ENCODE measurements around the gene BTNL3.

The BTNL3 gene

DNA sequence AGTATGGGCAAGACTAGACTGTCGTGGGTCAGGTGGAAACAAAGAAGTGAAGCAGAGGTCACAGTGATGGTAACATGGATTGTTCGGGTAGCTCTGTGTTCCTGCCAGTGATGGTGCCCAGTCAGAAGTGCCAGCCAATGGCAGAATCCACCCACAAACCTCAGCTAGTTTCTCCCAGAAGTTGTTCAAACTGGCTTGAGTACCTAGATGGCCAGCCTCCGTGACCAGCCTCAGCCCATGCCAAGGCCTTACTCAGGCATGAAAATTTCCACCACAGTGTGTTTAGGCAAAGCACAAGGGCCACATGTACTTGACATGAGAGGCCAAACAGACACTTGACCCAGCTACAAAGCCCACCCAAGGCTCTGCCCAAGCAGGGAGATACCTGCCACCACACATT lies 32.0 kb downstream of the BTNL3 start:
- no peak for DNase-seq (ENCODE audit: low read depth in 3 of 3, low spot score in 1 of 3)

DNA sequence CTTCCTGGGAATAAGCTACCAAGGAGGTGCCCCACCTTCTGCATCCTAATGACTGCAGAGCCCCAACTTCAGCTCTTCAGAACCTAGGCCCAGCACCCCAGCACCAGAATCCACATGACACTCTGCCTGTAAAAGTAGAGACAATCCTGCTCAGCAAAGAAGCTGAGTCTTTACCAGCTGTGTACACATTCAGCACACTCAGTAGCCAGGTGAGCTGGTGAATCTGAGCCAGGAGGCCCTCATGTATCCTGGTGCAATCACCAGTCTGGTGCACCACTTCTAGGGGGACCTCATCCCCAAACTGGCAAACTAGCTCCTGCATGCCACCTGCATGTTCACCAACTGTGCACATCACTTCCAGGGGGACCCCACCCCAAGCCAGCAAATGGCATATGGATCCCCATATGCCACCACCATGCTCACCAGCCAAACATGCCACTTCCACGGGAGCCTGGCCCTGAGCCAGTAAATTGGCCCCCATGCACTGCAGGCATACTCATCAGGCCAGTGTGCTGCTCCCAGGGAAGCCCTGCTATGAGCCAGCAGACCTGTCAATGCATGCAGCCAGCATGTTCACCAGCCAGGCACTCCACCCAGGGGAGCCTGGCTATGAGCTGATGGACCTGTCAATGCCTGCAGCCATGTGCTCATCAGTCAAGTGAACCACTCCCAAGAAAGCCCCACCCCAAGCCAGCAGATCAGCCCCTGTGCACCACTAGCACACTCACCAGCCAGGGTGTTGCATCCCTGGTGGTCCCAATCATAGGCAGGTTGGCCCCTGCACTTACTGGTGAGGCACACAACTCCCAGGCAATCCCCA lies 35.8 kb downstream of the BTNL3 start:
- DNase-seq (ENCODE audit: low read depth in 3 of 3, low spot score in 1 of 3) = no peak

DNA sequence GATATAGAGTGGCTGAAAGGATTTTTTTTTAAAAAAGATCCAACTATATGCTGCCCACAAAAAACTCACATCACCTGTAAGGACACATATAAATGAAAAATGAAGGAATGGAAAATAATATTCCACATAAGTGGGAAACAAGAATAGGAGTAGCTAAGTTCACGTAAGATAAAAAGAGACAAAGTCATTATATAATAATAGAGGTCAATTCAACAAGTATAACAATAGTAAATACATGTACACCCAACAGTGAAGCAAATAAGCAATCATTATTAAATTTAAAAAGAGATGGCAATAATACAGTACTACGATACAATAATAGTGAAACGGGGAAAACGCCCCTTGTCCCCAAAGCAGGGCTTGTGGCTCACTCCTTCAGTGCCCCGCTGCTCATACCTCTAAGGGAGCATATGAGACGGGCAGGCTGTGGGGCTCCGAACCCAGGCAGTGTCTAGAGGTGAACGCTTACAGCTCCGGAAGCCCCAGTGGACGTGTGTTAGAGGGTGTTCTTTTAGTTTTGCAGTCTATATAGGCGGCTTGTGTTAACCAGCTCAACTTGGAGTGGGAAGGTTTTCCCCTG lies 38.9 kb downstream of the BTNL3 start:
- no peak for DNase-seq (ENCODE audit: low read depth in 3 of 3, low spot score in 1 of 3)

DNA sequence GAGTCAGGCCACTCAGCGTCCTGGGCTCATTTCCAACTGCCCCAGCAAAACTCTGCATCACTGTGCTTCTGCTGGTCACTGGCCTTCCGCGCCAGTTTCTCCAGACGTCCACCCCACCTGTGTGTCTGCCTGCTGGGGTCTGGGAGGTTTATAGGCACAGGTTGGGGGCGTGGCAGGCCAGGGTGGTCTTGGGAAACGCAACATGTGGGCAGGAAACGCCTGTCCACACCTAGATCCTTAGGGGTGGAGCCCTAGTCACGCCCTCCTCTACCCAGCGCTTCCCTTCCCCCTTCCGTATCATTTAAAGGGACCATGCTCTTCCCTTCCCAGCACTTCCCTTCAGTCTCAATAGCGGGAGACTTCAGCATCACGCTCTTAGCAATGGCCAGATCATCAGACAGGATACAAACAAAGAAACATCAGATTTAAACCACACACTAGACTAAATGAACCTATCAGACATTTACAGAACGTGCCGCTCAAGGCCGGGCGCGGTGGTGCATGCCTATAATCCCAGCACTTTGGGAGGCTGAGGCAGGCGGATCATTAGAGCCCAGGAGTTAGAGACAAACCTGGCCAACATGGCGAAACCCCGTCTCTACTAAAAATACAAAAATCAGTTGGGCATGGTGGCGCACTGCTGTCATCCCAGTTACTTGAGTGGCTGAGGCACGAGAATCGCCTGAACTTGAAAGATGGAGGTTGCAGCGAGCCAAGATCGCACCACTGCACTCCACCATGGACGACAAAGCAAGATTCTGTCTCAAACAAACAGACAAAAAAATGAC lies 39.6 kb downstream of the BTNL3 start:
- DNase-seq (ENCODE audit: low read depth in 3 of 3, low spot score in 1 of 3) = no peak

DNA sequence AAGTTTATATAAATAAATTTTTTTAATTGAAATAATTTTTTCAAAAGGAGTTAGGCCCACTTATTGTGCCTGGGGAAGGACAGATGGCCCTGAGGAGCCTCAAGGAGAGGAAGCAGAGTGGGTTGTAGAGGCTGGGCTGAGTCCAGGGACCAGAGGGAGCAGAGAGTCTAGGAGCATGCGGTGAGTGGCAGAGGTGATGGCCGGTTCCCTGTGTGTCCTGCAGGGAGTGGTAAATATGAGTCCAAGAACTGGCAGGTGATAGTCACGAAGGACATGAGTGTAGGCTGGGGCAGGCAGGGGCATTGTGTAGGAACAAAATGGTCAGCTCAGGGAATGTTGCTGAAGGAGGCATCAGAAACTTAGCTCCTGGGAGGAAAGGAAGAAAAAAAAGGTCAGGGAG lies 43.1 kb downstream of the BTNL3 start:
- DNase-seq (ENCODE audit: low read depth in 3 of 3, low spot score in 1 of 3) = no peak

DNA sequence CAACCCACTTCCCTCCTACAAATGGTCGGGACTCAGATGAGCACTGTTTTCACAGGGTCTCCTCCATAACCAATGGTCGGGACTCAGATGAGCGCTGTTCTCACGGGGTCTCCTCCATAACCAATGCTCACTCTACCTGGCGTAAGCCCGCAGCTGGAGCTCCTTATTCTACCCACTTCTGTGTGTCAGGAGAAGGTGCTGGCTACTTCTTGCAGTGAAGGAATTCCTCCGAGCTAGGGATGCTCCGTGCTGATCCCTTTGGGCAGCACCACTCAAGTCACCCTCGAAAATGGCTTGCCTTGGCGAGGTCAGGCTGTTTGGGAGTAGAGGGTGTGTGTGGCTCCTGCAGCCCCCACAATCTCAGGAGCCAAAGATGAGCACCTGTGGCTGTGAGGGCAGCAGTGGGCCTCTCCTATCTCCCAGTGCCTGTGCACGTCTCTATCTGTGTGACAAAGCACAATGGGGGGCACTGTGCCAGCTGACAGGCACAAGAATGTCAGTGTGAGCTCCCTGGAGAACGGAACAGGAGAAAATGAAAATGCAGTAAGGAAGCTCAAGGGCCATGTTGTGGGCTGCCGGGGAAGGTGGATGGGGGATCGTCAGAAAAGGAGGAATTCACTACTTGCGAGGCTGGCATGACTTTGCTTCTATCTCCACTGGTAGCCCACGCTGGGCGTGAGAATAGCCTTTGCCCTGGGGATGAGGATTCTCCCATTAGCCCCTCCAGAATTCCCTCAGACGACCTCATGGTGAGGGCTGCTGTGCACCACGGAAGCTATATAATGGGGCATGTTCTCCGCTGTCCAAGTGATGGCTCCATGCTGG lies 47.6 kb downstream of the BTNL3 start:
- no peak for DNase-seq (ENCODE audit: low read depth in 3 of 3, low spot score in 1 of 3)

DNA sequence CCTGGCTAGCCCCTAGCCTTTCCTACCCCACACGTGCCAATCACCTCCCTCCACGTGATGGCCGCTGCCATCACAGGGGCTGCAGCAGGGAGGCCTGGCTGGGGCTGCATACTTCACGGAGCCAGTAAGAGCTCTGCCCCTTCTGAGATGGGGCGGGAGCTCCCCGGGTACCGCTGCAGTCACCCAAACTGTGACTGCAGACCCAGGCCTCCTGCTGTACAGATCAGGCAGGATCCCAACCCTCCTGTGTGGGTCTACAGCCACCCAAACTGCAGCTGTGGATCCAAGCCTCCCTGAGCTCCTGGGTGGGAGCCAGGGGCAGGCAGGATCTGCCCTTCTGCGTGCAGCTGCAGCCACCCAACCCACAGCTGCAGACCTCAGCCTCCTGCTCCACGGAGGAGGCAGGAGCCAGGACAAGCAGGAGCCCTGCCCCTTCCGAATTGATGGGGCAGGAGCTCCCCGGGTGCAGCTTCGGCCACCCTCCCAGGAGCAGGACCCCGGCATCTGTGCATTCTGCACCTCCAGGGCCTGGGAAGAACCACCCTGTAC lies 48.2 kb downstream of the BTNL3 start:
- no peak for DNase-seq (ENCODE audit: low read depth in 3 of 3, low spot score in 1 of 3)

DNA sequence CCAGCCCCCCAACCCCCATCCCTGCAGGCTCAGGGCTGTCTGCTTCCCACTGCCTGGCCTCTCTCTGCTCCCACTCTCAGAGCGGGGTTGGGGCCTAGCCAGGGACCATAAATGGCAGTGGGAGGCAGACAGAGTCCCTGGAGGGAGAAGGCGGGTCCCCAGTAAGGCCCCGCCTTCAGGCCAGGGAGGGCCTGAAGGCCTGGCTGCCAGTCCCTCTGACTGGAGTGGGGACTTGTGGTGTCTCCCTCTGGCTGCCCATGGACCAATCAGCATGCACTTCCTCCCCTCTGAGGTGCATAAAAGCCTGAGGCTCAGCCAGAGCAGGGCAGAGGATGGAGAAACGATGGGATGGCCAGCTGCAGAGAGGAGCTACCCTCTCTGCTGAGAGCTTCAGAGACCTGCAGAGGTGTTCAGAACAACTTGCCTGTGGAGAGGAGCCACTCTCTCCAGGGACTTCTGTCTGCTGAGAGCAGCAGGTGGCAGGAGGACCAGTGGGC lies 48.8 kb downstream of the BTNL3 start:
- no peak for DNase-seq (ENCODE audit: low read depth in 3 of 3, low spot score in 1 of 3)

DNA sequence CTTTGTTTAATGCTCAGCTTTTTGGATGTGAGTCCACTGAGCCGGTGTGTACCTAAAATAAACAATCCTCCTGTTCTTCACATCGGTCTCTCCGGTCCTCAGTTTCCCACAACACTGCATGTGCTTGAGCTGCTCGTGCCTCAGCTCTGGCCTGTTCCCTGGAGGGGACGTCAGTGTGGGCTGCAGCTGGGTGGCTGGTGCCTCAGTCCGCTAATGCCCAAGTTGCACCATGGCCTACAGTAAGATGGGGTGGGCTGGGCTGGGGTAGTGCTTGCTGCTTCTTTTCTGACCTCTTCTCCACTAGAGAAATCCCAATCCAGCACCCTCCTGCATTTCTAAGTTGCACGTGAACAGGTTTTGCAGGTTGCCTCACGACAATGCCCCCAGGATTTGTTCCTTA lies 50.8 kb downstream of the BTNL3 start:
- DNase-seq (ENCODE audit: low read depth in 3 of 3, low spot score in 1 of 3) = no peak

DNA sequence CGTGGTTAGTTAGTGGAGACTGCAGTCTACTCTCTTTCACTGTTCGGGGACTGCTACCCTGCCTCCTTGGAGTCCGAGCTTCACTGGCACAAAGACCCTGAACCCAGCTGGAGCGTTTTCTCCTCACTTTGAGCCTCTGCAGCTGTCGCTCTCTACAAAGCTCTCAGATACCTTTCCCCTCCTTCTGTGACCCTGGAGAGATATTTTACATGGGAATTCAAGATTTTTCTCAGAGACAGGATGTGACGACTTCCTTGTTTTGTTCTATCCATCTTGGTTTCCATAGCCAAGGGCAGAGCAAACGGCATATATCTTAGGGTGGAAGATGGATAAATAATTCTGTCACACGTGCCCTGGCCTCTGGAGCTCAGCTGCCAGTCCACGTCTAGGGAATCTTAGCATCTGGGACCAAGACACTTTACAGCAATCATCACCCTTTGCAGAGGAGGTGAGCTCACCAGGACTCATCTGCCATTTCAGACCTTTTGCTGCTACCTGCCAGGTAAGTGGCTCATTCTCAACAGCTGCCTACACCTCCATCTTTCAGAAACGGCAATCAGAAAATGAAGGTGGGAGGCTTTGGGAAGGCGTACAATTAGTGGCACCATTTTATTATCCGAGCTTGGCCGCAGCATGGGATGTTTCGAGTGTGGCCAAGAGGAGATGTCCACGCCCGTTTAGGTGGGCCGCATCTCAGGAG lies 51.4 kb downstream of the BTNL3 start, which contains the start of gene BTNL9:
BTNL9 (plus strand) TSS at position 336 of the 700 bp plus-strand sequence. CDS start 5,224 bp downstream, outside the sequence.
- DNase-seq (ENCODE audit: low read depth in 3 of 3, low spot score in 1 of 3) = no peak

DNA sequence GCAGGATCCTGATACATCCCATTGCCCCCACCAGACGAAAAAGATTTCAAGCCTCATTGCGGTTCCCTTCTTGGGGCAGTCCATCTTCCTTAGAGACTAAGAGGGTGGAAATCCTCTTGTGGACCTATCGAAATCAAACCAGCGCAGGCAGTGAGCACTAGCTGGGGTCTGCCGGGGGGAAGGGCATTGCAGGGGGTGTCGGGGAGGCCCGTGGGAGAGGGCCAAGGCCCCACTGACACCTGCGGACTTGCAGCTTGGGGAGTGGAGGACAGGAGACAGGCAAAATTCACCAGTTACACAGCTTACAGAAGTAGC lies 51.9 kb downstream of the BTNL3 start:
- DNase-seq (ENCODE audit: low read depth in 3 of 3, low spot score in 1 of 3) = no peak

DNA sequence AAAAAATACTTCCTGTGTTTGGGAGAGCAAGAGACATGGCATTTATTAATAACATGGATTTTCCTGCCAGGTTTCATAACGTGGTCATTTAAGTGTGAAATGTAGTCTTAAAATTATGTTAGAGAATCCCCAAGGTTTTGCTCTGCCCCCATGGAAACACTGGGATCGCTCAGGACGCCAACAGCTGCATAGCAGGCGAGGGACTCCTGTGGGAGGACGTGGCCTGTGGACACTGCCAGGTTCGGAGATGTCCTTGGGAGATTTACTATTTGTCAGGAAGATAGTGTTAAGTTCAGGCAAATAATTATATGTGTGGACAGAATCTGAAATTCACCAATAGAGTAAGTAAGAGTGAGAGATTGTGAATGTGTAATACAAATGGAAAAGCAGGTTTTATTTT lies 52.4 kb downstream of the BTNL3 start:
- DNase-seq (ENCODE audit: low read depth in 3 of 3, low spot score in 1 of 3) = no peak

DNA sequence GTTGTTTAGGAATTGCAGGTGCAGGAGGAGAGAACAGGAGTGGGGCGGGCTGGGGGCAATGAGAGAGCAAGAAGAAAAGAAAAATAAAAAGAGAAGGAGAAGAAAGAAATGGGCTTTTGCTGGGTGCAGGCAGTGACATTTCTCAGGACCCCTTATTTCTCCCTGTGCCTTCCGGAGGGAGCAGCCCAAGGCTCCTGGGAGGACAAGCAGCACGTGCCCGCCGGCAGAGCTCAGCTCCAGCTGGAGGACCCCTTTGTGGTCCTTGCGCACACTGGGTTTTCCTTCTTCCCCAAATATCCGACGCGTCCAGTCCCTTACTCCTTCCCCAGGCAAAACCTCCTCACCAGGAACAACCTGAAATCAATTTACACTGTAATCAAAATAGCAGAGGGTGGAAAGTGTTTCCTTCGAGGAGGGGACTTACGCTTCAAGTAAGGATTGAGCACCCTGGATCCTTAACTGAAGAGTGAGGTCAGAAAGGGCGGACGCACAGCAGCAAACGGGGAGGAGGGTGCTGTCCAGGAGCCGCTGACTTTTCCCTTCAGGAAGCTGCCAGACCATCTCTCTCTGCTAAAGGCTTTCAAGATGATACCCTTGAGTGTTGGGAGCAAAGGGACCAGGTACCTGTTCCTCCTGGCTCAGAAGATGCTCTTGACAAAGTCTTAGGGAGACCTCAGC lies 53.5 kb downstream of the BTNL3 start:
- no peak for DNase-seq (ENCODE audit: low read depth in 3 of 3, low spot score in 1 of 3)

DNA sequence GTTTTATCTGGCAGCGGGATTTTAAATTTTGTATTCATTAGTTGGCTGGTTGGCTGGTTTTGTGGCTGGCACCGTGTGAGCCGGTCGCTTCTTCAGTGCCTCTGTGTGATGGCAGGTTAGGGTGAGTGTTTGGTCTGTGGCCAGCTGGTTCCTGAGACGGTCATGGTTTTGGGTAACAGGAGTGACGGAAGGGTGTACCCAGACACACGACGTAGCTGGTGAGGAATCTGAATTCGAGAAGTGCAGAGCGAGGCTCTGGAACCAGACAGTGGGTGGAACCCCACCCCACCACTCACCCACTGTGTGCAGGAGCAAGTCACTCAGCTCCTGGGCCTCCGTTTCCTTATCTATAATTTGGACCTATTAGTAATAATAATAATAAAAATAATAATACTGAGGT lies 54.1 kb downstream of the BTNL3 start:
- no peak for DNase-seq (ENCODE audit: low read depth in 3 of 3, low spot score in 1 of 3)

DNA sequence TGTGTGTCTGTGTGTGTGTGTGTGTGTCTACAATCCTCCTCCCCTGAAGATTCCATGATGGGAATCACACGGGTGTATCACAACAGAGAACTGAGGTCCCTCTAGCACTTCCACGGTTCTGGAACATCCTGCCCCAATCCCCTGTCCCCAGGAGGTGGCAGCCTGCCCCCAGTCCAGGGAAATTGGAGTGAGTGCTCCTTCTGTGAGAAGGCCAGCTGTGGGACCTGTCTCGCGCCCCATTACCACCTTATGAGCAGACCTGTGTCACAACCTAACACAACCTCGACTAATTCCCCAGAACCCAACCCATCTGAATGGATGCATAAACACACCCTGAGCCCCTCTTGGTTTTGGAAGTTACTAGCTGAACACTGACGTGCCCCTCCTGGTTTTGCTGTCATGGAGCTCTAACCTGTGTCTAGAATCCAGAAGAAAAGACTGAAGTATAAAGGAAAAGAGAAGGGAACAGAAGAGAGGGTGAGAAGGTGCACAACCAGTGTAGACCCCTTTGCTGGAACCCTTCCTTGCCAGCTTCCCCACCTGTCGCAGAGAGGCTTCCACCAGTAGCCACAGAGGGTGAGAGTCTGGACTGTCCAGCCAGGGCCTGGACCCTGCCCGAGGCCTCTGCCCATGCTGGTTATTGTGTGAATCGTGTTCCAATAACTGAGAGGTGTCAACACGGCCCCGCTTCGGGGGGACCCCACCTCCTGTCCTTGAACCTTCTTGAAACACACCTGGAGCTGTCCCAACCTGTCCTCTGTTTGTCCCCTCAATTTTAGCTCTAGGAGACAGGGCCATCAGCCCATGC lies 54.8 kb downstream of the BTNL3 start:
- no peak for DNase-seq (ENCODE audit: low read depth in 3 of 3, low spot score in 1 of 3)

DNA sequence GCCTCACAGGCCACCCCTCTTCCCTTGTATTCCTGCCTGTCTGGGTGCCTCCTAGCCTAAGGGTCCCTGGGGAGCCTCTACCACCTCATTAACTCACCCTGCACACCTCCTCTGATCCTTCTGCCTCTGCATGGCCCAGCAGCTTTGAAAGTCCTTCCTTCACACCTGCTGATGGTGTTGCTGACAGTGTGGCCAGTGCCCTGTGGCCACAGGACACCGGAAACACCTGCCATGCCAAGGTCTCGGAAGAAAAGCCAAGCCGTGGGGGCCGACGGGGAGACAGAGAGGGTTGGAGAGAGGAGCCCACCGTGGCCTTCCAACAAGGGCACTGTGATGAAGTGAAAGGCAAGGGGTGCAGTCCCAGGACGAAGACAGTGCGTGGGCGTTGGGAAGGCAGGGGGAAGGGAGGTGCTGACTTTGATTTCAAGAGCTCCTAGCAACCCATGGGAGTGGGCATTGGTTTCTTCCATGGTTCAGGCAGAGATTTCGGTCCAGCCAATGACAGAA lies 55.5 kb downstream of the BTNL3 start:
- DNase-seq (ENCODE audit: low read depth in 3 of 3, low spot score in 1 of 3) = no peak

DNA sequence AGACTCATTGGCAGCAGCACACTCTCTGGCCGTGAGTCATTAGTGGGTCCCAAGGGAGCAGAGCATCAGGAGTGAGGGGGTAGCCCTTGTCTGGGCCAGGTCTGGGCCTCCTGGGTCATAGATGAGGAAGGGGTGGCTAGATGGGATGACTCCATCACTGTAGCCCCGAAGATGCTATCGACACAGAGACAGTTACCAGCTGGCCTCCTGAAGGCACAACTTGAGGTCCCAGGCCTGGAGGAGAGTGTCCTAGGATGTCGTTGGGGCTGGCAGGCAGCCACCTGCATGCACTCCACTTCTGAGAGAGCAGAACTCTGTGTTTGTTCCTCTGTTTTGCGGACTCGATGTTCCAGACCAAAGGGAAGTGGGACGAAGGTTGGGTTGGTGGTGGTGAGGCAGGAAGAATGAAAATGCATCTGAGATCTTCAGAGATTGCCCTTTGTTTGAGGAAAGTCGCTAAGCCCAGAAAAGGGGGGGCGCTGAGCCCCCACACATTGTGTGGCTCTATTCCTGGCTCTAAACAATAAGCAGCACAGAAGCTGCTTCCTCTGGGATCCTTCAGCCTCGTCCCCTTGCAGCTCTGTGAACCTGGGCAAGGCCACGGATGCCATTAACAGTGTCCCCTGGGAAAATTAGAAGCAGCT lies 56.1 kb downstream of the BTNL3 start:
- no peak for DNase-seq (ENCODE audit: low read depth in 3 of 3, low spot score in 1 of 3)

DNA sequence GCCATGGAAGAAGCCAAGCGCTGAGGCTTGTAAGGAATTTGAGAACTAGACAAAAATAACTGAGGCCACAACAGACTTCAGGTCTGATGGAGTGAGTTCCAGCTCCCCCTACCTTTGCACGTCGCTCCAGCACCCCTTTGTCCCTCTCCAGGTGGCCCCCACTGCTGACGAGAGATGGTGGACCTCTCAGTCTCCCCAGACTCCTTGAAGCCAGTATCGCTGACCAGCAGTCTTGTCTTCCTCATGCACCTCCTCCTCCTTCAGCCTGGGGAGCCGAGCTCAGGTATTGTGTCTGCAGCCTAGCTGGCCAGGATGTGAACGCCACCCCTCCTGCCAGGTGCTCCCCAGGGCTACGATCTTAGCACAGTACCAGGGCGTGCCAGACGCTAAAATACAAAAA lies 56.7 kb downstream of the BTNL3 start:
- no peak for DNase-seq (ENCODE audit: low read depth in 3 of 3, low spot score in 1 of 3)
